ENCODE results near the gene DHRS1.
A peak's percentile ranks its signal among the peaks of the same experiment; 100 is the strongest.
"Not testable (repeated sequence)": the region's sequence is repeated elsewhere in the genome, so short reads cannot be mapped to it uniquely, and the experiment has no call there.

Gene DHRS1

GRCh38 chr14:24327914-24328313, 28.3 kb upstream of the DHRS1 start:
- not testable (repeated sequence) for DNase-seq (ENCODE audit: low read depth, low spot score)

DNA sequence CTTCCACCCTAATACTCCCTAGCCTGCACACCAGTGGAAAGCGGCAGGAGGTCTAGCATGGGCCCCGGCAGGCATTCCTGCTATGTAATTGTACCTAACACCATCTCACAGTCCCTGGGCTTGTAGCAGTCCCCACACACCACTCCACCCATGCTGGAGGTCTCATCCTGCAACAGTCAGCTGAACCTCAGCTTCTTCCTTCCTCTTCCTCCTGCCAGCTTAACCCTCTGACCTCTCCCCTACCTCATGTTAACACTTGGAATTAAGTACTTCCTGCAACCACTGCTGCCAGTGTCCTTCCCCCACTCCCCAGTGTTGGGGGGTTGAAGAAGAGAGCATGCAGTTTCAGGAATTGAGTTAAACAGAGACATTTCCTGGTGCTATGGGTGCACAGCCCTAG, 27.7 kb upstream of the DHRS1 start:
- no peak for DNase-seq (ENCODE audit: low read depth, low spot score)

- no peak for DNase-seq (ENCODE audit: low read depth, low spot score)
These were observed 26.4 kb upstream of the DHRS1 start for GRCh38 chr14:24325963-24326362.

- DNase-seq (ENCODE audit: low read depth, low spot score): no peak
These were observed 25.5 kb upstream of the DHRS1 start for GRCh38 chr14:24325041-24325530.

DNA sequence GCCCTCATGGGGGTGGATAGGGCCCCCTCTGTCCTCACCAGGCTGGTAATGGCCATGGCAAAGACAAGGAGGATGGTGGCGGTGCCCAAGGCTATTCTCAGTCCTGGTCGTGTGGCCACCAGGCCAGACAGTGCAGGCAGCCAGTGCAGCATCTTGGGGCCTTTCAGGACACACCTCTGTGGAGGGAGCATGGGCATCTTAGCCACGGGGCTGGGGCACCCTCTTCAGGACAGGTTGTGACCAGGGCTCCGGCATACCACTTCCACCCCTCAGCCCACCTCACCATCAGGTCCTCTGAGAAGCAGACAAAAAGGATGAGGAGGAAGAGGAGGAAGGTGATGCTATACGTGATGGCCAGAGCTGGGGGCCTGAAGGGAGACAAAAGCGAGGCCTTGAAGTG, 24.4 kb upstream of the DHRS1 start:
- no peak for DNase-seq (ENCODE audit: low read depth, low spot score)

GRCh38 chr14:24323341-24323740, 23.8 kb upstream of the DHRS1 start:
- DNase-seq (ENCODE audit: low read depth, low spot score): no peak

- DNase-seq (ENCODE audit: low read depth, low spot score): no peak
These were observed 23.1 kb upstream of the DHRS1 start for GRCh38 chr14:24322672-24323071.

DNA sequence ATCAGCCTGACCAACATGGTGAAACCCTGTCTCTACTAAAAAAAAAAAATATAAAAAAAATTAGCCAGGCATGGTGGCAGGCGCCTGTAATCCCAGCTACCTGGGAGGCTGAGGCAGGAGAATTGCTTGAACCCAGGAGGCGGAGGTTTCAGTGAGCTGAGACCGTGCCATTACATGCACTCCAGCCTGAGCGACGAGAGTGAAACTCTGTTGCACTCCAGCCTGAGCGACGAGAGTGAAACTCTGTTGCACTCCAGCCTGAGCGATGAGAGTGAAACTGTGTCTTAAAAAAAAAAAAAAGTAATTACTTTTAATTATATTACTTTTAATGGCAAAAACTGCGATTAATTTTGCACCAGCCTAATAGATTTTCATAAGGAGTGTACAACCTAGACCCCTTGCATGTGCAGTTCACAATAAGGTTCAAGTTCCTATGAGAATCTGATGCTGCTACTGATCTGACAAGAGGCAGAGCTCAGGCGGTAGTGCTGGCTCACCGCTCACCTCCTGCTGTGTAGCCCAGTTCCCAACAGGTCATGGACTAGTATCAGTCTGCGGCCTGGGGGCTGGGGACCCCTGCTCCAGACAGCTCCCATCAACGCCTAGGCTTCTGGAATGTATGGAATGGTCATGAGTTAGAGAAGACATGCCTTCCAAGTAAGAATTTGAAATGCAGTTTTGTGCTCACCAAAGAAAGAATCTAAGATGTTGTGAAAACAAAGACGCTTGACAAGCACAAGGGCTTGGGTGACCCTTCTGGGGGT, 21.8 kb upstream of the DHRS1 start:
- no peak for DNase-seq (ENCODE audit: low read depth, low spot score)

GRCh38 chr14:24317141-24317928, 17.8 kb upstream of the DHRS1 start:
- DNase-seq (ENCODE audit: low read depth, low spot score): no peak

DNA sequence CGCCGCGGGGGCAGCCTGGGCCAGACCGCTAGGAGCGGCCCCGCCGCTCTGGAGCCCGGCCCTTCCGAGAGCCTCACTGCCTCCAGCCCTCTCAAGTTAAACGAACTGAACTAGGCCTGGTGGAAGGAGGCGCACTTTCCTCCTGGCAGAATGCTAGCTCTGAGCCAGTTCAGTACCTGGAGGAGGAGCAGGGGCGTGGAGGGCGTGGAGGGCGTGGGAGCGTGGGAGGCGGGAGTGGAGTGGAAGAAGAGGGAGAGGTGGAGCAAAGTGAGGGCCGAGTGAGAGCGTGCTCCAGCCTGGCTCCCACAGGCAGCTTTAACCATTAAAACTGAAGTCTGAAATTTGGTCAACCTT, 17.0 kb upstream of the DHRS1 start:
- DNase-seq (ENCODE audit: low read depth, low spot score): no peak

DNA sequence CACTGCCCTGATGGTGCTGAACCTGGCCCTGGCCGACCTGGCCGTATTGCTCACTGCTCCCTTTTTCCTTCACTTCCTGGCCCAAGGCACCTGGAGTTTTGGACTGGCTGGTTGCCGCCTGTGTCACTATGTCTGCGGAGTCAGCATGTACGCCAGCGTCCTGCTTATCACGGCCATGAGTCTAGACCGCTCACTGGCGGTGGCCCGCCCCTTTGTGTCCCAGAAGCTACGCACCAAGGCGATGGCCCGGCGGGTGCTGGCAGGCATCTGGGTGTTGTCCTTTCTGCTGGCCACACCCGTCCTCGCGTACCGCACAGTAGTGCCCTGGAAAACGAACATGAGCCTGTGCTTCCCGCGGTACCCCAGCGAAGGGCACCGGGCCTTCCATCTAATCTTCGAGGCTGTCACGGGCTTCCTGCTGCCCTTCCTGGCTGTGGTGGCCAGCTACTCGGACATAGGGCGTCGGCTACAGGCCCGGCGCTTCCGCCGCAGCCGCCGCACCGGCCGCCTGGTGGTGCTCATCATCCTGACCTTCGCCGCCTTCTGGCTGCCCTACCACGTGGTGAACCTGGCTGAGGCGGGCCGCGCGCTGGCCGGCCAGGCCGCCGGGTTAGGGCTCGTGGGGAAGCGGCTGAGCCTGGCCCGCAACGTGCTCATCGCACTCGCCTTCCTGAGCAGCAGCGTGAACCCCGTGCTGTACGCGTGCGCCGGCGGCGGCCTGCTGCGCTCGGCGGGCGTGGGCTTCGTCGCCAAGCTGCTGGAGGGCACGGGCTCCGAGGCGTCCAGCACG, 16.4 kb upstream of the DHRS1 start:
- no peak for DNase-seq (ENCODE audit: low read depth, low spot score)

DNA sequence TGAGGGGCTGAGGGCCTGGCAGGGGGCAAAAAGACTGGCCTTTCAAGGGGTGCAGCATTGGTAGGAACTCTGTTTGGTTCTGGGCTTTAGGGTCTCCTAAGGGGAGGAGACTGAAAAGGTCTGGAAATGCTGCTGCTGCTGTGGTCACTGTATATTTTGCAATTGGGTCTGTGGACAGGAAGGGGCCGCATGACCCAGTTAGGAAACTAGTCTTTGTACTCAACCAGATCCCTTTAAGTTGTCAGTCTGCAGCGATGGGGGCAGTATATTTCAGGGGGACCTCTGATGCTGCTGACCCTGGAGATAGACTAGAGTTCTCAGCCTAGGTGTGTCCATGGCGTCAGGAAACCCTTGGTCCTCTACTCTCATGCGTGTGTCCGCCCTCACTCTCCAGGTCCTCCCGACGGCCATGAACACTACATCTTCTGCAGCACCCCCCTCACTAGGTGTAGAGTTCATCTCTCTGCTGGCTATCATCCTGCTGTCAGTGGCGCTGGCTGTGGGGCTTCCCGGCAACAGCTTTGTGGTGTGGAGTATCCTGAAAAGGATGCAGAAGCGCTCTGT, 15.7 kb upstream of the DHRS1 start:
- DNase-seq (ENCODE audit: low read depth, low spot score): no peak

- no peak for DNase-seq (ENCODE audit: low read depth, low spot score)
These were observed 15.0 kb upstream of the DHRS1 start for GRCh38 chr14:24314377-24315193.

GRCh38 chr14:24313913-24314312, 14.3 kb upstream of the DHRS1 start:
- DNase-seq (ENCODE audit: low read depth, low spot score): no peak

GRCh38 chr14:24312736-24313507, 13.3 kb upstream of the DHRS1 start:
- DNase-seq (ENCODE audit: low read depth, low spot score): no peak

- DNase-seq (ENCODE audit: low read depth, low spot score): no peak
These were observed 12.4 kb upstream of the DHRS1 start for GRCh38 chr14:24311837-24312615.

GRCh38 chr14:24310646-24311604, 11.3 kb upstream of the DHRS1 start, which contains the start of gene LTB4R:
Gene LTB4R (plus strand): TSS chr14:24311502. CDS start chr14:24315652, 4,150 bp downstream.
- DNase-seq (ENCODE audit: low read depth, low spot score): peak; percentile 30

DNA sequence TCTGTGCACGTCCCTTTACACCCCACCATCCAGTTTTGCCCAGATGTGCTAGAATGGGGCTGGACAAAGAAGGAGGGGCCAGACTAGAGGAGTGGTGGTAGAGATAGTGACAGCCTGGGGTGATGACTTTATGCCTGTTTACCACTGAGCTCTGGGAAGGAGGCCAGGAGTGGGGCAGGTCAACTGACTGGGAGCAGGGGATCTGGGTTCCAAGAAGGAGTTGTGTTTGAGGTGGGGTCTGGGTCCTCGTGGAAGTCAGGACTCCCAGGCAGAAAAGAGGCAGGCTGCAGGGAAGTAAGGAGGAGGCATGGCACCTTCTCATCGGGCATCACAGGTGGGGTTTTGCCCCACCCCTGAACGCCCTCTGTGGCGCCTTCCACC, 10.7 kb upstream of the DHRS1 start:
- DNase-seq (ENCODE audit: low read depth, low spot score): no peak

All from activated CD4-positive, CD25-positive, alpha-beta regulatory T cell treated with anti-CD3 and anti-CD28 coated beads, Interleukin-2, amount 50 U/mL, for 16 hours (primary cell).